Endometrial microvascular endothelial cells (primary cell): ENCODE data around the gene TSPAN5. TPM values are rescaled to one million over a fixed set of nuclear protein-coding genes. Genes with fewer than 3 reads are reported as not detected.

Source experiments
- in situ Hi-C: cut with HindIII; loops from 2 replicates; pipeline ENCODE4 v1.10.0; 2017; ENCODE audit warnings: low sequenced_read_pairs, low pct_unique_long_range_greater_than_20kb; ENCODE audit errors: inconsistent ontology term
- total RNA-seq: library from RNA; depleted of rRNA; stranded (reverse); fragments of >200 nt; gene quantifications from one replicate; pipeline ENCODE4 v1.2.3, GENCODE V29; 2015; ENCODE audit errors: inconsistent ontology term

The TSPAN5 gene
- total RNA-seq, 1 donor from 2014 or later: 40.5 TPM

- in situ Hi-C loops: no loop called here
Measured at GRCh38 chr4:98625920-98626319, 32.5 kb downstream of the TSPAN5 start.

GRCh38 chr4:98625399-98625798 lies 33.0 kb downstream of the TSPAN5 start:
- in situ Hi-C loops: no loop called here

- in situ Hi-C loops: no loop called here
Measured at GRCh38 chr4:98624642-98625041, 33.8 kb downstream of the TSPAN5 start.

- in situ Hi-C loops: no loop called here
Measured at GRCh38 chr4:98624144-98624543, 34.3 kb downstream of the TSPAN5 start.

- in situ Hi-C loops: no loop called here
Measured at GRCh38 chr4:98623126-98623802, 35.1 kb downstream of the TSPAN5 start.

GRCh38 chr4:98620087-98620784 lies 38.2 kb downstream of the TSPAN5 start:
- in situ Hi-C loops: no loop called here

- in situ Hi-C loops: no loop called here
Measured at GRCh38 chr4:98619180-98619579, 39.2 kb downstream of the TSPAN5 start.

GRCh38 chr4:98618680-98619079 lies 39.7 kb downstream of the TSPAN5 start:
- in situ Hi-C loops: no loop called here

- in situ Hi-C loops: no loop called here
Measured at GRCh38 chr4:98617358-98618047, 40.9 kb downstream of the TSPAN5 start.

- in situ Hi-C loops: no loop called here
Measured at GRCh38 chr4:98615991-98616390, 42.4 kb downstream of the TSPAN5 start.

GRCh38 chr4:98614662-98615061 lies 43.7 kb downstream of the TSPAN5 start:
- in situ Hi-C loops: no loop called here

GRCh38 chr4:98614094-98614493 lies 44.3 kb downstream of the TSPAN5 start:
- in situ Hi-C loops: no loop called here

GRCh38 chr4:98613453-98614075 lies 44.8 kb downstream of the TSPAN5 start:
- in situ Hi-C loops: no loop called here

GRCh38 chr4:98612318-98613250 lies 45.8 kb downstream of the TSPAN5 start:
- in situ Hi-C loops: no loop called here

- in situ Hi-C loops: no loop called here
Measured at GRCh38 chr4:98611677-98612317, 46.6 kb downstream of the TSPAN5 start.

GRCh38 chr4:98610926-98611676 lies 47.3 kb downstream of the TSPAN5 start:
- in situ Hi-C loops: no loop called here

- in situ Hi-C loops: no loop called here
Measured at GRCh38 chr4:98610431-98610830, 48.0 kb downstream of the TSPAN5 start.
